Astrocyte (in vitro differentiated cells and primary cell): ENCODE data around the gene METTL26. TPM values are rescaled to one million over a fixed set of nuclear protein-coding genes. Genes with fewer than 3 reads are reported as not detected.
A peak's percentile ranks its signal among the peaks of the same experiment; 100 is the strongest.

Experiments used
- DNase-seq: peaks from one replicate; pipeline ENCODE4 v3.0.0-alpha.2; 2010; ENCODE audit warnings: low read depth
- FAIRE-seq: peaks from 2 replicates; lab custom pipeline; 2011; peaks lifted over from hg19 to GRCh38; lab: Jason Lieb, UNC
- H2AFZ ChIP-seq: 2 replicates; pipeline ENCODE4 v1.6.0; 2012; ENCODE audit warnings: low read depth, low read length, inconsistent platforms
- H3K27ac ChIP-seq: 2 replicates; pipeline ENCODE4 v1.5.1; 2011; ENCODE audit warnings: low read depth, low read length, inconsistent platforms
- H3K27me3 ChIP-seq: 2 replicates; pipeline ENCODE4 v1.6.0; 2011; ENCODE audit warnings: low read length, inconsistent platforms; ENCODE audit not compliant: insufficient read depth
- H3K36me3 ChIP-seq: 2 replicates; pipeline ENCODE4 v1.5.1; 2011; ENCODE audit warnings: low read length, inconsistent platforms; ENCODE audit not compliant: insufficient read depth
- H3K4me1 ChIP-seq: 2 replicates; pipeline ENCODE4 v1.5.1; 2011; ENCODE audit warnings: low read length, inconsistent platforms; ENCODE audit not compliant: insufficient read depth
- H3K4me2 ChIP-seq: 2 replicates; pipeline ENCODE4 v1.6.0; 2012; ENCODE audit warnings: low read length, inconsistent platforms
- H3K4me3 ChIP-seq: 2 replicates; pipeline ENCODE4 v1.5.1; 2011; ENCODE audit warnings: low read depth, mild to moderate bottlenecking, low read length, inconsistent platforms; ENCODE audit not compliant: insufficient read depth
- H3K79me2 ChIP-seq: 2 replicates; pipeline ENCODE4 v1.6.0; 2012; ENCODE audit warnings: mild to moderate bottlenecking, low read length, inconsistent platforms; ENCODE audit not compliant: insufficient read depth
- H3K9ac ChIP-seq: 2 replicates; pipeline ENCODE4 v1.6.0; 2012; ENCODE audit warnings: mild to moderate bottlenecking, low read length, inconsistent platforms
- H3K9me3 ChIP-seq: 2 replicates; pipeline ENCODE4 v1.5.1; 2012; ENCODE audit warnings: low read depth, mild to moderate bottlenecking, low read length, inconsistent platforms; ENCODE audit not compliant: insufficient read depth
- H4K20me1 ChIP-seq: 2 replicates; pipeline ENCODE4 v1.6.0; 2012; ENCODE audit warnings: low read length, inconsistent platforms; ENCODE audit not compliant: insufficient read depth
- H3K27ac Mint-ChIP-seq: one replicate; pipeline ENCODE4 v1.8.0; 2021; ENCODE audit warnings: mild to moderate bottlenecking, mixed read lengths; ENCODE audit not compliant: unreplicated experiment
- H3K27me3 Mint-ChIP-seq: one replicate; pipeline ENCODE4 v1.8.0; 2021; ENCODE audit warnings: low read depth, mixed read lengths; ENCODE audit not compliant: unreplicated experiment
- H3K36me3 Mint-ChIP-seq: one replicate; pipeline ENCODE4 v1.8.0; 2021; ENCODE audit warnings: low read depth, mixed read lengths; ENCODE audit not compliant: unreplicated experiment
- H3K4me1 Mint-ChIP-seq: one replicate; pipeline ENCODE4 v1.8.0; 2021; ENCODE audit warnings: low read depth, mixed read lengths; ENCODE audit not compliant: unreplicated experiment
- H3K4me3 Mint-ChIP-seq: one replicate; pipeline ENCODE4 v1.8.0; 2021; ENCODE audit warnings: mild to moderate bottlenecking, moderate library complexity, mixed read lengths; ENCODE audit not compliant: unreplicated experiment
- H3K9me3 Mint-ChIP-seq: one replicate; pipeline ENCODE4 v1.8.0; 2021; ENCODE audit warnings: mild to moderate bottlenecking, mixed read lengths; ENCODE audit not compliant: unreplicated experiment
- EZH2 ChIP-seq: IDR thresholded peaks from 2 replicates; pipeline ENCODE4 v1.6.1; 2012; ENCODE audit warnings: mild to moderate bottlenecking, low read length, inconsistent platforms; ENCODE audit not compliant: insufficient read depth
- total RNA-seq: library from RNA; stranded (reverse); gene quantifications from 2 replicates; pipeline ENCODE4 v1.2.1, GENCODE V29; 2021
- TF ChIP-seq, protein P1 (sequence below): IDR thresholded peaks from 2 replicates; pipeline ENCODE4 v1.5.1; 2011; ENCODE audit warnings: low read depth, mild to moderate bottlenecking, inconsistent platforms, low read length, moderate library complexity; ENCODE audit not compliant: insufficient read depth

Gene METTL26
- total RNA-seq, 1 donor from 2014 or later = 56.4 TPM

DNA sequence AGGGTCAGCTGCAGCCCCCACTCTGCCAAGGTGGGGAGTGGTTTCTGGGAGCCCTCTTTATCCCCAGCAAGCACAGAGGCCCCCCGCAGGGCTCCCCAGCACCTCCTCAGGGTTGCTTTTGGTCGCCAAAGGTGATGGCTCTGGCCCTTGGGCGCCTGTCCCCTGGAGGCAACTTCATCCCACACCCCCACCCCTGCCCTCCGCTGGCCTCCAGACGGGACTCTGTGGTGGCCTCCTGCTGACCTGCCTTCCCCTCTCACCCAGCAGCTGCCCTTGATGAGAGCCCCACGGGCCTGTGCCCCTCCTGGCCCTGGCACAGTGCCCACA, 24.0 kb upstream of the METTL26 start:
- TF ChIP-seq, protein P1, sequence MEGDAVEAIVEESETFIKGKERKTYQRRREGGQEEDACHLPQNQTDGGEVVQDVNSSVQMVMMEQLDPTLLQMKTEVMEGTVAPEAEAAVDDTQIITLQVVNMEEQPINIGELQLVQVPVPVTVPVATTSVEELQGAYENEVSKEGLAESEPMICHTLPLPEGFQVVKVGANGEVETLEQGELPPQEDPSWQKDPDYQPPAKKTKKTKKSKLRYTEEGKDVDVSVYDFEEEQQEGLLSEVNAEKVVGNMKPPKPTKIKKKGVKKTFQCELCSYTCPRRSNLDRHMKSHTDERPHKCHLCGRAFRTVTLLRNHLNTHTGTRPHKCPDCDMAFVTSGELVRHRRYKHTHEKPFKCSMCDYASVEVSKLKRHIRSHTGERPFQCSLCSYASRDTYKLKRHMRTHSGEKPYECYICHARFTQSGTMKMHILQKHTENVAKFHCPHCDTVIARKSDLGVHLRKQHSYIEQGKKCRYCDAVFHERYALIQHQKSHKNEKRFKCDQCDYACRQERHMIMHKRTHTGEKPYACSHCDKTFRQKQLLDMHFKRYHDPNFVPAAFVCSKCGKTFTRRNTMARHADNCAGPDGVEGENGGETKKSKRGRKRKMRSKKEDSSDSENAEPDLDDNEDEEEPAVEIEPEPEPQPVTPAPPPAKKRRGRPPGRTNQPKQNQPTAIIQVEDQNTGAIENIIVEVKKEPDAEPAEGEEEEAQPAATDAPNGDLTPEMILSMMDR = no peak
- H3K4me2 ChIP-seq = no peak overlapping the region

DNA sequence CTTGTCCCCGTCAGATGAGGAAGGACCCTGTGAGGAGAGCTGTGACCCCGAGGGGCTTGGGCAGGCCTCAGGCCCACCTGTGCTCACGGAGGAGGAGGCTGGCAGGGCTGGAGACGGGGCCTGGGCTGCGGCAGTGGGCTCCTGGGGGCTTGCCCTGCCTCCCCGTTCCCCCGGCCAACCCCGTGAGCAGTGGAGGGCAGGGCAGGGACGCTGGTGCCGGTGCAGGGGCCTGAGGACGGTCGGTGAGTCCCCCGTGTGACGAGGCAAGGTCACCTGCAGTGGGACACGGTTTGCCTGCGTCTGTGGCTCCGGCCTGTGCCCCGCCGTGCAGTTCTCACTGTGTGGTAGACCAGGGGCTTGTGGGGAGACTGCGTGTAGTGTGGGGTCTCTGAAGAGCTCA, 23.5 kb upstream of the METTL26 start:
- Histone ChIP-seq H3K9ac (no peak overlapping the region), H2AFZ (no peak overlapping the region), H3K36me3 (no peaks in the 10 kb centered on the region), H3K27ac (no peak overlapping the region), H3K4me2 (no peak overlapping the region), H3K79me2 (no peaks in the 10 kb centered on the region), H3K4me1 (no peaks in the 10 kb centered on the region), H3K9me3 (no peaks in the 10 kb centered on the region), H3K27me3 (no peaks in the 10 kb centered on the region), H4K20me1 (no peaks in the 10 kb centered on the region), H3K4me3 (no peak overlapping the region)
- Mint-ChIP-seq H3K9me3 (no peaks in the 10 kb centered on the region), H3K36me3 (peaks cover 2% of the 10 kb centered on the region), H3K27me3 (no peaks in the 10 kb centered on the region), H3K27ac (no peak overlapping the region), H3K4me1 (no peaks in the 10 kb centered on the region), H3K4me3 (no peak overlapping the region)
- DNase-seq (no peak), FAIRE-seq (no peak)
- TF ChIP-seq, protein P1 = no peak
- no peak for TF ChIP-seq EZH2

More for the DNA sequence above, 24.0 kb upstream of the METTL26 start:
- H3K27ac Mint-ChIP-seq = no peak overlapping the region
- H4K20me1 ChIP-seq = no peaks in the 10 kb centered on the region
- FAIRE-seq = no peak
- no peaks in the 10 kb centered on the region for H3K27me3 Mint-ChIP-seq
- peak overlapping the region; percentile 47 for H2AFZ ChIP-seq
- no peak overlapping the region for H3K4me3 Mint-ChIP-seq
- H3K36me3 Mint-ChIP-seq = peaks cover 2% of the 10 kb centered on the region
- H3K27ac ChIP-seq = no peak overlapping the region
- H3K4me3 ChIP-seq = no peak overlapping the region
- H3K9ac ChIP-seq = no peak overlapping the region
- H3K79me2 ChIP-seq = no peaks in the 10 kb centered on the region
- no peaks in the 10 kb centered on the region for H3K27me3 ChIP-seq
- H3K9me3 ChIP-seq = no peaks in the 10 kb centered on the region
- H3K4me1 ChIP-seq = no peaks in the 10 kb centered on the region
- H3K36me3 ChIP-seq = no peaks in the 10 kb centered on the region
- no peaks in the 10 kb centered on the region for H3K4me1 Mint-ChIP-seq
- no peak for DNase-seq
- no peaks in the 10 kb centered on the region for H3K9me3 Mint-ChIP-seq

DNA sequence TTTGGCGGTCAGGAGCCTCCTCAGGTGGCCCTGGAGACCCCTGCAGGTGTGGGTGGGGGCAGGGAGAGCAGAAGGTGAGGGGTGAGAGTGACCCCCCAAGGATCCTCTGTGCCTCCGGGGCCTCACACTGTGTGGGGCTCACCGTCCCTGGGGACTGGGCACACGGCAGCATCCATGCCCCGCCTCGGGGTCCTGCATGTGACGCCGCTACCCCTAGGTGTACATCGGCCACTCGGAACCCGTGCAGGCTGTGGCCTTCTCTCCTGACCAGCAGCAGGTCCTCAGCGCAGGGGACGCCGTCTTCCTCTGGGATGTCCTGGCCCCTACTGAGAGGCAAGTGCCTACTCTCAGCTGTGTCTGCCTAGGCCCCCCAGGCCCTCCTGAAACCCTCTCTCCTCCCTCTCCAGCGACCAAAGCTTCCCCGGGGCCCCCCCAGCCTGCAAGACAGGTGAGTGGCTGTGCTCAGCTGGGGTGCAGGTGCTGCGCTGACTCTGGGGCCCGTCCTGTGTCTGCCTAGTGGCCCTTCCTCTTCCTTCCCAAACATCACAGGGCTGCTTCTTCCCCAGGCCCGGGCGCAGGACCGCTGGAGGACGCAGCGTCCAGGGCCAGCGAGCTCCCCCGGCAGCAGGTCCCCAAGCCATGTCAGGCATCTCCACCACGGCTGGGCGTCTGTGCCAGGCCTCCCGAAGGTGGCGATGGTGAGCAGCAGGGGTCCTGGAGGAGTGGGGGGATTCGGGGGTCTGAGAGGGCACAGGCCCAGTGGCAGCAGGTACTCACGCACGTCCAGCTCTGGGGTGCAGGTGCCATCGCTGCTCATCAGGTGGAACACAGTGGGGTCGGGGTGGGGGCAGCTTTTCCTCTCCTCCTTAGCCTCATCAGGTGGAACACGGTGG, 22.8 kb upstream of the METTL26 start:
- no peak overlapping the region for H3K4me3 ChIP-seq
- H2AFZ ChIP-seq = no peak overlapping the region
- FAIRE-seq = no peak
- H3K4me3 Mint-ChIP-seq = no peak overlapping the region
- peaks cover under 1% of the 10 kb centered on the region for H3K36me3 Mint-ChIP-seq
- H3K27me3 ChIP-seq = no peaks in the 10 kb centered on the region
- H3K4me1 Mint-ChIP-seq = no peaks in the 10 kb centered on the region
- no peaks in the 10 kb centered on the region for H3K36me3 ChIP-seq
- H3K9me3 ChIP-seq = no peaks in the 10 kb centered on the region
- H3K79me2 ChIP-seq = no peaks in the 10 kb centered on the region
- no peak overlapping the region for H3K9ac ChIP-seq
- H3K4me1 ChIP-seq = no peaks in the 10 kb centered on the region
- H3K27me3 Mint-ChIP-seq = no peaks in the 10 kb centered on the region
- no peak for DNase-seq
- TF ChIP-seq, protein P1 = no peak
- TF ChIP-seq EZH2 = no peak
- H3K27ac ChIP-seq = no peak overlapping the region
- no peak overlapping the region for H3K4me2 ChIP-seq
- H3K9me3 Mint-ChIP-seq = no peaks in the 10 kb centered on the region
- no peaks in the 10 kb centered on the region for H4K20me1 ChIP-seq
- no peak overlapping the region for H3K27ac Mint-ChIP-seq
